NCI-H2029 (cell line): ENCODE measurements around the gene PDHA2.
A peak's percentile ranks its signal among the peaks of the same experiment; 100 is the strongest.
"Not testable (repeated sequence)": the region's sequence is repeated elsewhere in the genome, so short reads cannot be mapped to it uniquely, and the experiment has no call there.

Source experiments
- DNase-seq: peaks from one replicate; lab custom pipeline; 2025; lab: John Stamatoyannopoulos, UW

Gene PDHA2

DNA sequence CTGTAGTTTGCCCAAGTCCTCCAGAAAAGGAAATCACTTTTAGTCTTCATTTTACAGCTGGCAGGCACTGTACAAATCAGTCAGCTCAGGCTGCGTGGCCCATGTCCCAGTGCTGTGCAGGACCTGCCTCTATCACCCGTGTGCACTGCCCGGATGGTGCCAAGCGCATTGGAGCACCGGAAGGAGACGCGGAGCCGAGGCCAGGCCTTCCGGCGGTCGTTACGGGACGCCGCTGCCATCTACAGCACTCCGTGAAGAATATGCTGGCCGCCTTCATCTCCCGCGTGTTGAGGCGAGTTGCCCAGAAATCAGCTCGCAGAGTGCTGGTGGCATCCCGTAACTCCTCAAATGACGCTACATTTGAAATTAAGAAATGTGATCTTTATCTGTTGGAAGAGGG is at the start of gene PDHA2:
PDHA2 (plus strand) TSS at position 203 of the 400 bp plus-strand sequence; CDS start at position 261, 58 bp downstream.
- no peak for DNase-seq

DNA sequence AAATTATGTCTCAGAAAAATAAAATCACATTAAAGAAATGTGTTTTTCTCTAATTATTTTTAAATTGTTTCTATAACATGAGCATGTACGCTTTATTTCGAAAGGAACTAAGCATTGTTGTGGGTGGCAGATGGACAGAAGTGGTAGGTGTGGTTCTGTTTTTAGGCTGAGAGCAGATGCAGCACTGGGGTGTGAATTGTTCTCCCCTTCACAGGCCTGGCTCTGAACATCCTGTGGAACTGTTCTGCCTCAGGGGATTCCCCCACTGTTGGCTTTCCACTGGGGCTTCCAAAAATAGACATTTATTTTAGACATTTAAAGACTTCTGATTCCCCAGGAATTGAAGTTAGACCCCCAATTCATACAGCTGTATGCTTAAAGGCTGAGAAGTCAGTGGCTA is 41.9 kb upstream of the PDHA2 start:
- no peak for DNase-seq

DNA sequence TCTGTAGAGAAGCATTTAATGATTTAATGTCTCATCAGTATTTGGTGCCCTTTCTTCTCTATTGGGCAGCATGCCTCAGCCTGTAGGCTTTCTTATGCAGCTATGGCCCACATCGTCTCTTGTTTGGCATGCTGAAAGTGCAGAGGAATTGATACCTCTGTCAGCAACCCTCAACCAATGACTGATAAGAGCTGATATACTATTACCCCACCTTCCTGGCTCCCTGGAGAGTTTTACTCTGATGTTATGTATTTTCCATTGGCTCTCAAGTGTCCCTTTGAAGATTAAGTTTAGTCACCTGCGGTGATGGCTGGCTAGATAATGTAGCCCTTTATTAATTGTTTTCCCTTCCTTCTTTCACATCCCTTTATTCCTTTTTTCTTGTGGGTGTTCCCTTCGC is 41.2 kb upstream of the PDHA2 start:
- no peak for DNase-seq

DNA sequence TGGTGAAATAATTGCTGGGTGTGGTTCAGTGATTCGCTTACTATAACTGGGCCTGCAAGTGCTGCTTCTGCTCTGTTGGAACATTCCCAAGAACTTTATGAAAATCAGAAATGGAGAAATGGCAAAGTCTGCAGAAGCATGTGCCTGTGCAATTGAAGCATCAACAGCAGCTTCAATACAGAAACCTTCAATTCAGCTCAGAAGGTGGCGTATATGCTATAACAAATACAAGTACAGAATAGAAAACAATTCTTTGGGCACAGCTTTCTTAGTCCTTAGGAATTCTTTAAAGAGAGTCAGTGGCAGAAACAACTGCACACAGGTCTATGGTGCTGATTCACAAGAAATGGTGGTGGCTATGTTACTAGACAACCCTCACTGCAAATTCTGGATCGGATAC is 18.0 kb upstream of the PDHA2 start:
- DNase-seq, result no peak

DNA sequence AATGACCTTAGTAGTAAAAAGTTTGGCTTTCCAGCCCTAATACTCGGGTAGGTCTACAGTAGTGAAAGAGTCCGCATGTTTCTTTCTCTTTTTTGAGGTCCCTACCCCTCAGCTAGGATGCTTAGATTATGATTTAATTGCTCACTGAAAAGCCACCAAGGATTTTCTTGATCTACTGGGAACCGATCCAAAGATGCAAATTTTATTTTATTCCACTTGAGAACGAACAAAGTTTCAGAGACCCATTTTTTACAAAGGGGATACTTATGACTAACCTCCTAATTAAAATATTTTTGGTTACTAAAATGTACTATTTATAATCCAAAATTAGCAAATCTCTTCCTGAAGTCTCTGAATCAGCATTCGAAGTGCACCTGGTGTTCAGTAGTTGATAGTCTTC is 14.3 kb upstream of the PDHA2 start:
- no peak for DNase-seq

DNA sequence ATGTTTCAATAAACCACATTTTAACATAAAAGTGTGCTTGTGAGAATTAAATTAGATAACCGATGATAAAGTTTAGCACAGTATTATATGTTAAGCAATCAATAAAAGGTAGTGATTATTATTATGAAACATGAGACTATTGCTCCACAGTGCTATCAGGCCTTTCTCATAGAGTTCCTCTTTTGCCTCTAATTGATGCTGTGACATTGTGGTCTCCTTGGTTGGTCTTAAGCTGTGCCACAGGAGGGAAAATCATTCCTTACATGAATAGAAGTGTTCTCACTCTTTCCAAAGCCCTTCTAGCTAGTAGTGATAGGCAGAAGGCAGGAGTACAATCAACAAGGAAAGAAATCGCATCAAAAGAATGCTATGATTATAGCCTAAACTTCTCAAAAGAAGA is 9.2 kb upstream of the PDHA2 start:
- DNase-seq, result no peak

DNA sequence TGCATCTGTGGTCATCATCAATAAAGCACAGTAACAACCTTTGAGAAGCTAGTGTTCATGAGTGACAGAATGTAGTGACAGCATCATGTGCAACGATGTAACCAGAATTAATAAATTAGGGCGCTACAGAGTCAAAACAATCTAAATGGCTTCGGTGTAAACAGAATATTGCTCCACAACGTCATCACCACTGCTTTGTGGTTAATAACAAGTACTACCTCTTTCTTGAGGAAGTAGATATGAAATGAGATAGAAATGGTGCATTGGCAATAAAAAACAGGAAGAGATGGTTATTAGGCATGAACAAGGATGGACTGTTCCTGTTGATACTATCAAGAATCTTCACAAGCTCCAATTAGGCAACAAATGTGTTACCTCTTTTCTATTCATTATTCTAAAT is 8.7 kb upstream of the PDHA2 start:
- no peak for DNase-seq

DNA sequence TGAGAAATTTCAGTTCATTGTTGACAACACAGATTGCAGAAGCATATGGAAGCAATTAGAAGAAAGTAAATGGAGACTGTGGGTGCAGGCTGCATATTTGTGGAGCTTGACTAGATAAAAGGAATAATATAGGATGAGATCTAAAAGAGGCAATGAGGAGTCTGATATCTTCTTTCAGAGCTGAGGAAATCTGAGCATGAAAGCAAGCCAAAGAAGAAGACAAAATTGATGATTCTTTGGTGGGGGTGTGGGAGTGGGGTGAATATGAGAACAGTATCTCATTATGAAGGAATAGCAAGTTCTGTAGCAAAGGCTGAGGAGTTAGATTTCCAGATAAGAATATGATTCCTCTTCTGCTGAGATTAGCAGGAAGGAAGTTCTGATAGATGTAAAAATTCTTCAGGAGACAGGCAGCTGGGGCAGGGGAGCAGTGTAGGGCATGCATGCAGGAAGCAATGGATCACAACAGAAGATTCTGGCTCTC is 6.1 kb upstream of the PDHA2 start:
- no peak for DNase-seq

DNA sequence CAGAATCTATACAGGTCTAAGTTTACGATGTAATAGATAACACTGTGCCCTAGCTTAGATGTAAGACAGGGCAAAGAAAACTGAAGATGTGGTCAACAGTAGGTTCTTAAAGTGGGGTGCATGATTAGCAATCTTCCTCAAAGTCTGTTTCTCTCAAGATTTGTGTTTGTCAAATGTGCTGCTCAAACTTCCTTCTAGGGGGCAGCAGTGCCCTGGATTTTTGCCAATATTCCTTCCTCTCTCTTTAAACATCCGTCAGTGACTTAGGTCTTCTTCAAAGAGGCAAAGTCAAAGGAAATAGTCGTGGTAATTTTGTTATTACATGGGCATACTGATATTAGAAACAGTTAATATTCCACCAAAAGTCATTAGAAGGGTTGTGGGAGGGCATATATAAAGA is 4.2 kb upstream of the PDHA2 start:
- DNase-seq, result no peak

DNA sequence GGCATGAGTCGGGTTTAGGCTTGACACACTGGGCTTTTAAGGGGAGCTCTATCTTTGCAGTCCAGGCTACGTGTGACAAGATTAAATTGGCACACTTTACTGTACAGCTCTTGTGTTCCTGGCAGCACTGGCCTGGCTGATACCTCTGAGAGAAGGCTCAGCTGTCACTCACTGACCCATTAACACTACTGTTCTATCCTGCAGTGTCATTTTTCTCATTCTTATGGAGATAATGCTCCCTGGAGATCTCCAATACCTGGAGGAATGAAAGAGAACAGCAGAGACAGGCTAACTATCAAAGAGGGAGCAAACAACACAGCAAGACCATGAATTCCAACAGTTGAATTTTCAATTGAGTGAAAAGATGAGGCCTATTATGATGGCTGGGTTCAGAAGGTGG is 1.7 kb upstream of the PDHA2 start:
- no peak for DNase-seq

DNA sequence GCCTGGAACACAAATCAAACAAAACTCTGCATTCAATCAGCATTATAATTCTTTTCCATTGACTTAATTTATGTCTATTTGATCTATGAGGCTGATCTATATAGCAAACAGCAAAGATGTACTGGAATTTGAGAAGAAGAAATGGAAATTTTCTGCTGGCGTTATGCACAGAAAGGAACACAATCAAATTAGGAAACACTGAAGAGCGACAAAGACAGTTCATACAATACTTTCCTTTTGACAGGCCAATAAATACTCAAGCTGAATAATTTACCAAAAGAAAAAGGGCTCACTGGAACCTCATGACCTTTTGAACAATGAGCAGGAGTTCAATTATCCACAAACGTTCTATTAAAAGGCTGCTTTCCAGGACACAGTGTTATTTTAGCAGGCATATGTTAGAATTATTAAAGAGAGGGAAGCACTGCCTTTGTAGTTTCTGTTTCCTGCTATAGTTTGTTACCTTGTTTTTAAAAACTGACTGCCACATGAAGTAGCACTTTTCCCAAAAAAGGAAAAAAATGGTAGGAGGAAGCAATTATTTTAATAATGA is 8.1 kb downstream of the PDHA2 start:
- no peak for DNase-seq

DNA sequence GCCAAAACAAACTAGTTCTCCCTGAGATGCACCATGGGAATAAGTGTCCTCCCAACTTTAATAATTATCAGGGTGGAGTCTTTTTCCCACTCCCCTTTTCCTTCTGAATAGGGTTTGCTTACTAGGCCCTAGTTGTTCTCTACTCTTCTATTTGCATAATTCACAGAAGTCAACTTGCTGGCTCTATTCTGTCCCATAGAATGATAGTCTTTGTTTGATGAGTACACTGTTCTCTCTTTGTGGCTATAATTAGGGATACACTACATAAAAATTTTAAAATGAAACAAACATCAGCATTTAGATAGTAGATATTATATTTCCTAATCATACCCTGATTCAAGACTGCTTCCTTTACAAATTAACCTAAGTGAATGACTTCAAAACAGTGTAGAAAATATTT is 10.3 kb downstream of the PDHA2 start:
- DNase-seq, result no peak

DNA sequence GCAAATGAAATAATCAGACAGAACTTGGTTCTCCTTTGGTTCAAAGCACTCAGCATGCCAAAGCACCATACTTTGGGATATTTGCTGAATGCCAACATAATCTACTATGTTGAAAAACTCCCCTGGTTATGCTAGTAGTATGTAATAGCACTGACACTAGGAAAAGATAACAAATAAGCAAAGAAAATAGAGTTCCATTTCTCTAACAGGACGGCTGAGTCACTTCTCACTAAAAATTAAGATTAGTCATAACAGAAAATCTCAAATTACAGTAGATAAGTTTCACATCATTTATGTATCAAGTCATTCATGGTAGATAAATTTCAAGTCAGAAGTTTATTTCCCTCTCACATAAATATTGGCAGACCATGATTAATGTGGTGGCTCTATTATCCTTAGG is 17.9 kb downstream of the PDHA2 start:
- no peak for DNase-seq

DNA sequence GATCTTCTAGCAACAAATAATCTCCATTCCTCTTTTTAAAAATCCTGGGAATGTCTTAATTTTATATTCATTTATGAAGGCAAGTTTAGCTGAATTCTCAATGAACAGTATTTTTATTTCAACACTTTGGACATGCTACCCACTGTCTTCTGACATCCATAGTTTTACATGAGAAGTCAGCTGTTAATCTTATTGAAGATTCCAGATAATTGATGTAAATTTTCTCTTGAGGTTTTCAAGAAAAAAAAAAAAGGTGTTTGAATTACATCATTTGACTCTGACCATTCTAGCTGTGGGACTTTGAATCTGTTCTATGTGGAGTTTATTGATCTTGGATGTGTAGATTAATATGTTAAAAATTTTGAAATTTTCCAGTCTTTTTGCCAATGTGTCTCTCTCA is 28.0 kb downstream of the PDHA2 start:
- peak; percentile 1 for DNase-seq

DNA sequence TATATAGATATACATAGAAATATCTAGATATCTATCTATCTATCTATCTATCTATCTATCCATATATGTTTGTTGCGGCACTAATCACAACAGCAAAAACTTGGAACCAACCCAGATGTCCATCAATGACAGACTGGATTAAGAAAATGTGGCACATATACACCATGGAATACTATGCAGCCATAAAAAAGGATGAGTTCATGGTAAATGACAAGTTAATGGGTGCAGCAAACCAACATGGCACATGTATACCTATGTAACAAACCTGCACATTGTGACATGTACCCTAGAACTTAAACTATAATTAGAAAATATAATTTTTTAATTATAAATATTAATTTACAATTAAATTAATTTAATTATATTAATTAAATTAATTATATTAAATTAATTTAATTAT is 29.5 kb downstream of the PDHA2 start:
- DNase-seq, result not testable (repeated sequence)

DNA sequence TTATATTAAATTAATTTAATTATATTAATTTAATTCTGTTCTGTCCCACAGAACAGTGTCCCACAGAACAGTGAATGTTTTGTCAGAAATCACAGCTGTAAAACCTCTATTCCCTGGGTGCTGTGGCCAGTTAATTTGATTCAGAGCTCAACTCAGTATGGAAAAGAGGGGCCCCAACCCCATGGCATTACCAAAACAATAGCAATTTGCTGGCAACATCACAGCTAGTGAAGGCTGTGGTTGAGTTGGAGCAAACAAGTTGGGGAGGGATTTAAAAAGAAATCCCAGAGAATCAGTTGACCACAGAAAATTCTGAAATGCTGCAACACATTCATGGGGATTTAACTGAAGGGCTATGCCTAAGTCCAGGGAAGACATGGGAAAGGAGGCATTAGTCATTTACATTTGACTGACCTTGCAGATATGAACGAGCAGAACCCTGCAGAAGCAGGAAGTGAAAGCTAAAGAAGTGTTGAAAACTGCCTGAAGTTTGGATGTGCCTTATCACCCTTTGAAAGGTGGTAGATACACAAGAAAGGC is 30.1 kb downstream of the PDHA2 start:
- DNase-seq, result no peak

DNA sequence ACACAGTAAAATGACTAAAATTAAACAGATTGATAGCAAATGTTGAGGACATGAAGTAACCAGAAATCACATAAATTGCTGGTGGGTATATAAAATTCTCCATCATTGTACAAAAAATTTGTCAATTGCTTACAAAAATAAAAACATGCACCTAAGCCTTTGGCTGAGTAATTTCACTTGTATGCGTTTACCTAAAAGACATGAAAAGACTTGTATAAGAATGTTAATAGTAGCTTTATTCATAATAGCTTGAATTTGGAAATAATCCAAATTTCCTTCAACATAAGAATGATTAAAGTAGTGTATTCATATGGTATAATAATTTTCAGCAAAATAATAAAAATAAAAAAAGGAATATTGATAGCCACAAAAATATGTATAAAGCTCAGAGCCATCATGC is 37.7 kb downstream of the PDHA2 start:
- DNase-seq, result no peak

DNA sequence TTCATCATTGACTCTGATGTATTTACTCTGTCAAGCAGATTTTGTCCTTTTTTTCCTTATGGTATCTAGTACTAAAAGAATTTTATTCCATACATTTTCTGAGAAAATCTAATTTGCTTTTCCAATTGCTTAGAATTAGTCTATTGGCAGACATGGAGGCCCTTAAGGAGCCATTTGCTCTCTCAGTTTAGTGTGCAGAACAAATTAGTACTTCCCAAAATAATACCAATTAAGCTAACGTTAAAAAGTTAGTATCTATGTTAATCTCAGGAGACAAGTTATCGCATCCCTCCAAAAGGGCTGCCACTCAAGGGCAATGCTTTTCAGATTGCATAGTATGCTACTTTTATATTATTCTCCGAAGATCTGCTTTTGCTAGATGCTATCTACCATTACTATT is 47.7 kb downstream of the PDHA2 start:
- no peak for DNase-seq

DNA sequence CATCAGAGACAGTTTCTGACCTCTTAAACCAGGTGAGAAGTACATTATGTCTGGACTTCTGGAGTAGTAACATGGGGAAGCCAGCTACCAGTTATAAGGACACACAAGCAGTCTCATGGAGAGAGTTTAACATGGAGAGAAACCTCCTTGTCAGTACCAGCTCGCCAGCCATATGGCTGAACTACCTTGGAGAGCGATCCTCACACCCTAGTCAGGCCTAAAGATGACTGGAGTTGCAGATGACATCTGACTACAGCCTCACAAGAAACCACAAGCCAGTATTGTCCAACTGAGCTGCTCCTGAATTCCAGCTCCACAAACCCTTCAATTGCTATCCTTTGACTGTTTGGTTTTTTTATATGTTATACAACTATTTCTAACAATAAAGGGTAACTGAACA is 49.8 kb downstream of the PDHA2 start:
- no peak for DNase-seq
